Cardiac fibroblast (primary cell): ENCODE data around the gene S100A7.
A peak's percentile ranks its signal among the peaks of the same experiment; 100 is the strongest.
"Not testable (repeated sequence)": the region's sequence is repeated elsewhere in the genome, so short reads cannot be mapped to it uniquely, and the experiment has no call there.

Source experiments
- DNase-seq, 2 donors: peaks; one replicate each; pipeline versions ENCODE4 v3.0.0 to v3.0.0-alpha.2; 2010; ENCODE audit warnings: low read depth in 2 of 2
- H3K4me3 ChIP-seq, 2 donors: replicated peaks in 1 of 2; 1 replicate in 1 of 2; 2 replicates in 1 of 2; pipeline ENCODE4 v1.5.1; 2011; ENCODE audit warnings: low read depth in 2 of 2, low read length in 2 of 2, mild to moderate bottlenecking in 2 of 2, moderate library complexity in 1 of 2
- TF ChIP-seq, protein P1 (sequence below): IDR thresholded peaks from one replicate; pipeline ENCODE4 v1.5.1; 2011; ENCODE audit warnings: low read depth, mild to moderate bottlenecking, low read length, inconsistent platforms

S100A7 gene

DNA sequence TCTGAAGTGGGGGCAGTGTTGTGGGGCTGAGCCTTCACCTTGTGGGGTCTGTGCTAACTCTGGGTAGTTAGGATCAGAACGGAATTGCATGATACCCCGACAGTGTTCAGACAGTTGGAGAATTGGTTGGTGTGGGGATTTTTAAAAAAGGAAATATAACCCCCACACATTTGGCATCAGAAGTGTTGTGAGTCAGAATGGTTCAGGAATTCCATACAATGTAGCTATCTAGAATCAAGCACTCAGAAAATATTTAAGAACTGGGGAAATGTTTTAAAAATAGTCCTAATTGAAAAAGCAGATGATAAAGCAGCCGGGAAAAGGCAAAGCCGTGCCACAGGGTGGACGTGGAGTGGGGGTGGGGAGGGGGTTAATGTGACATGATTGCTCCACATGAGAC, 6.5 kb upstream of the S100A7 start:
- peak; percentile 52 to 74 for DNase-seq
- no peak overlapping the region for H3K4me3 ChIP-seq
- TF ChIP-seq, protein P1, sequence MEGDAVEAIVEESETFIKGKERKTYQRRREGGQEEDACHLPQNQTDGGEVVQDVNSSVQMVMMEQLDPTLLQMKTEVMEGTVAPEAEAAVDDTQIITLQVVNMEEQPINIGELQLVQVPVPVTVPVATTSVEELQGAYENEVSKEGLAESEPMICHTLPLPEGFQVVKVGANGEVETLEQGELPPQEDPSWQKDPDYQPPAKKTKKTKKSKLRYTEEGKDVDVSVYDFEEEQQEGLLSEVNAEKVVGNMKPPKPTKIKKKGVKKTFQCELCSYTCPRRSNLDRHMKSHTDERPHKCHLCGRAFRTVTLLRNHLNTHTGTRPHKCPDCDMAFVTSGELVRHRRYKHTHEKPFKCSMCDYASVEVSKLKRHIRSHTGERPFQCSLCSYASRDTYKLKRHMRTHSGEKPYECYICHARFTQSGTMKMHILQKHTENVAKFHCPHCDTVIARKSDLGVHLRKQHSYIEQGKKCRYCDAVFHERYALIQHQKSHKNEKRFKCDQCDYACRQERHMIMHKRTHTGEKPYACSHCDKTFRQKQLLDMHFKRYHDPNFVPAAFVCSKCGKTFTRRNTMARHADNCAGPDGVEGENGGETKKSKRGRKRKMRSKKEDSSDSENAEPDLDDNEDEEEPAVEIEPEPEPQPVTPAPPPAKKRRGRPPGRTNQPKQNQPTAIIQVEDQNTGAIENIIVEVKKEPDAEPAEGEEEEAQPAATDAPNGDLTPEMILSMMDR = no peak

DNA sequence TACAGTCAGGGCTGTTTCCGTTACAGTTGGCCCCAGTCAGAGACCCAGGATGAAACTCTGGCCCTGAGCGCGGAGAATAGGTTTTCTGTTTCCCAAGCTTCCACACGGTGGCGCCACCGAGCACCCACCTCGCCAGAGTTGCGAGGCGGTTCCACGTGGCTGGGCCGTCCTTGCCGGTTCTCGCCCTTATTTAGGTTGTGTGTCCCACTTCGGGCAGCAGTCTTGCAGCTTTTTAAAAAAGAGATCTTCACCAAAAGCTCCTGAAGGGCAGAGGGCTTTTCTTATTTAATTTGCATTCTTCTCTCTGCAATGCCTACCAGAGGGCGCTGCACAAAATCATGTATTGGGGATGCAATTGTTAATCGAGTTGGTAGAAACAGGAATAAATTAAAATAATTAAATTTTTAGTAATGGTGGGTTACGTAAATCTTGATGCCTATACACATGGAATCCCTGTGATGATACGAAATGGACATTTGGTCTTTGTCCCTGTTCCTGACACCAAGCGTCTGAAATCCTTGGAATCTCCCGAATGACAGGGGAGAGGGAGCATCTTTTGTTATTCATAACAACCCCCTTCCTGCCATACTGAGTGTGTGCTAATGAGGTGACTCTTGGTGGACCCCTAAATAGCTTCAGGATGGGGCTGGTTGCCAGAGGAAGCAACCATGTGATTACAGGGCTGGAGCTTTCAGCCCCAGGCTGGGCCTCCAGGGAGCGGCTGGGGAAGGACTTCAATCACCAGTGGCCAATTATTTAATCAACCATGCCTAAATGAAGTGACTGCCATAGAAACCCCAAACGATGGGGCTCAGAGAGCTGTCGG, 5.6 kb upstream of the S100A7 start:
- DNase-seq = peak; percentile 53 to 57
- H3K4me3 ChIP-seq = no peak overlapping the region
- TF ChIP-seq, protein P1 = peak; percentile 81

DNA sequence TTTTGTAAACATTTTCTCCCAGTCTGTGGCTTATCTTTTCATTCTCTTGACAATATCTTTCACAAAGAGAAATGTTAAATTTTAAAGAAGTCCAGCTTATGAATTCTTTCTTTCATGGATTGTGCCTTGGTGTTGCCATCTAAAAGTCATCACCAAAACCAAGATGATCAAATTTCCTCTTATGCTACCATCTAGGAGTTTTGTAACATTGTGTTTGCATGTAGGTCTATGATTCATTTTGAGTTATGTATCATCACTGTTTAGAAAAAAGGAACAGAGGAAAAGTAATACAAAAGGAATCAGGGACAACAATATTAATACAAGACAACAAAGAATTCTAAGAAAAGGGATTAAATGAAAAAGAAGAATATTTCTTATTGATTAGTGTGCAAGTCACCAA, 2.3 kb upstream of the S100A7 start:
- H3K4me3 ChIP-seq = not testable (repeated sequence)
- peak in 1 of 2 donors; percentile 49 for DNase-seq

DNA sequence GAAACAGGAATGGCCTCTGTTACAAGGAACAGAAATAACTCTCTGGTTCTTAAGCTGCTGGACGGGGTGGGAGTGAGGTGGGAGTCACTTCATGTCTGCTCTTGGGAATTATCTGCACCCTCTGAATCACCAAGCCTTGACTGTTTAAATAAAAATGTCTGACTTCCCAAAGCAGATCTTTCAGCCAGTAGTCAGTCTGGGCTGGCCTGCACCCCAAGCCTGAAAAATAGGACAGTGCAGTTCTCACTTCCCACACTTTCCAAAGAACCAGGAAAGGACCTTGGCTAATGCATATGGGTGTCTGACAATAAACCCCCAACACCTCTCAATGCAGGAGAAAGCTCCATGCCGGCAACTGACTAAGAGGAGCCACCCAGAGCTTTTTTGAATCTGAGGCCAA, 796 bp downstream of the S100A7 start:
- TF ChIP-seq, protein P1 = no peak
- no peak overlapping the region for H3K4me3 ChIP-seq
- DNase-seq = no peak

DNA sequence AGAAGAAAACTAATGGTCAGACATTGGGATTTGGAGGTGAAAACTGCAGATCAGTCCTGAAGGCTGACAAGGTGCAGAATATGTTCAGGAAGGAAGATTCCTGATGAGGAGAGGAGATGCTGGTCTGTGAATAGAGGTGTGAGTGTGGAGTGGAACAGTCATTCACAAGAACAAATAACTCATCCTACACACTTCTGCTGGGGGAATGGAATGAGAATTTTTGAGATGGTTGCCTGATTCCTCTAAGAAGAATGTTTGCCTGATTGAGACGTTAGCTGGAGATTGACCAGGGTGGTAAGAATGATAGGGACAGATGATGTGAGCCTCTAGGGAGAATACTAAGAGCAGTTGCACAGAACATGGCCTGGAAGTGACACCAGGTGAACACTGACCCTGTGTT, 4.1 kb downstream of the S100A7 start:
- TF ChIP-seq, protein P1 = no peak
- H3K4me3 ChIP-seq = no peak overlapping the region
- DNase-seq = no peak

DNA sequence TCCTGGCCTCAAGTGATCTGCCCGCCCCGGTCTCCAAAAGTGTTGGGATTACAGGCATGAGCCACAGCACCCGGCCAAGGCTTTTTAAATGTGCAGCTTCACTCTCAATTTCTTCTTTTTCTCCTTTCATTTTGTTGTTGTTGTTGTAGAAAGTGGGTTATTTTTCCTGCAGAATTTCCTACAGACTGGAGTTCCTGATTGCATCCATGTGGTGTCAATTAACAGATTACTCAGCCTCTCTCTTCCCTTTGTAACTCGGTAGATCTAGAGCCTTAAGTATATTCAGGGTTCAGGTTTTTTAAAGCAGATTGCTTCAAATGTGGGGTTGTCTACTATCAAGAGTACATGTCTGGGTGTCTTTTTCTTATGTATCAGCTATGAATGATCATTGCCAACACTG, 11.6 kb downstream of the S100A7 start:
- H3K4me3 ChIP-seq, DNase-seq: not testable (repeated sequence)

DNA sequence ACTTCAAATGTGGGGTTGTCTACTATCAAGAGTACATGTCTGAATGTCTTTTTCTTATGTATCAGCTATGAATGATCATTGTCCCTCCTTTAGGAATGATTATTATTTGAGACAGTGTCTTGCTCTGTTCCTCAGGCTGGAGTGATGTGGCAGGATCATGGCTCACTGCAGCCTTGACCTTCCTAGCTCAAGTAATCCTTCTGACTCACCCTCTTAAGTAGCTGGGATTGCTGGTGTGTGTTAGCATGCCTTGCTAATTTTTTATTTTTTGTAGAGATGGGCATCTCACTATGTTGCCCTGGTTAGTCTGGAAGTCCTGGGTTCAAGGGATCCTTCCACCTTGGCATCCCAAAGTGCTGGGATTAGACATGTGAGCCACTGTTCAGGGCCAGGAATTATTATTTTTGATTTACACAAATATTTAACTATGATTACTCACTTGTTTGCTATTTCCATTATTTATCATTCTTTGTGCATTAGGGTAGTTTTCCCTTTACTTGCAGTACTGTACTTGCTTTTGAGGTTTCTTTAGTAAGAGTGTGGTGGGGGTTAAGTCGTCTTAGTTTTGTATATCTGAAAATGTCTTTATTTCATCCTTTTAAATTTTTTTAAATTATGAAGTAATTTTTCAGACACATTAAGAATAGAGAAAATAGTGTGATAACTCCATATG, 12.8 kb downstream of the S100A7 start:
- peak; percentile 3 to 62 for DNase-seq
- H3K4me3 ChIP-seq = no peak overlapping the region
- TF ChIP-seq, protein P1 = no peak

DNA sequence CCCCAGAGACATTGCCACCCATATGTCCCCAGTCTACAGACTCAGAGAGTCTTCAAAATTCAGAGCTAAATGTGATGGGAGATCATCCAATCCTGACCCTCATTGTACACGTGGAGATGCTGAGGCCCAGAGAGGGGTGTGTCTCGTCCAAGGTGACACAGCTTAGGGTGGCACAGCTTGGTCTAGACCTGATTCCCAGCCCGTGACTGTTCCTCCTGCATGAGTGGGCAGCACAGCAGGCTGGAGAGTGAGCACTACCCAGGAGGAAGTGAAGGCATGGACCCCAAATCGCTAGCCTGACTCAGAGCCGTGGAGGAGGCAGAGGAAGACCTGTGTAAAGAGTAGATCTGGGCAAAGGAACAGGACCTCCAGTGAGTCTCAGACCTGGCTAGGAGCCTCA, 16.4 kb downstream of the S100A7 start:
- DNase-seq = no peak
- TF ChIP-seq, protein P1 = no peak

More for the DNA sequence above, 16.4 kb downstream of the S100A7 start:
- H3K4me3 ChIP-seq = no peak overlapping the region
